ENCODE data around the gene C14orf93.

DNA sequence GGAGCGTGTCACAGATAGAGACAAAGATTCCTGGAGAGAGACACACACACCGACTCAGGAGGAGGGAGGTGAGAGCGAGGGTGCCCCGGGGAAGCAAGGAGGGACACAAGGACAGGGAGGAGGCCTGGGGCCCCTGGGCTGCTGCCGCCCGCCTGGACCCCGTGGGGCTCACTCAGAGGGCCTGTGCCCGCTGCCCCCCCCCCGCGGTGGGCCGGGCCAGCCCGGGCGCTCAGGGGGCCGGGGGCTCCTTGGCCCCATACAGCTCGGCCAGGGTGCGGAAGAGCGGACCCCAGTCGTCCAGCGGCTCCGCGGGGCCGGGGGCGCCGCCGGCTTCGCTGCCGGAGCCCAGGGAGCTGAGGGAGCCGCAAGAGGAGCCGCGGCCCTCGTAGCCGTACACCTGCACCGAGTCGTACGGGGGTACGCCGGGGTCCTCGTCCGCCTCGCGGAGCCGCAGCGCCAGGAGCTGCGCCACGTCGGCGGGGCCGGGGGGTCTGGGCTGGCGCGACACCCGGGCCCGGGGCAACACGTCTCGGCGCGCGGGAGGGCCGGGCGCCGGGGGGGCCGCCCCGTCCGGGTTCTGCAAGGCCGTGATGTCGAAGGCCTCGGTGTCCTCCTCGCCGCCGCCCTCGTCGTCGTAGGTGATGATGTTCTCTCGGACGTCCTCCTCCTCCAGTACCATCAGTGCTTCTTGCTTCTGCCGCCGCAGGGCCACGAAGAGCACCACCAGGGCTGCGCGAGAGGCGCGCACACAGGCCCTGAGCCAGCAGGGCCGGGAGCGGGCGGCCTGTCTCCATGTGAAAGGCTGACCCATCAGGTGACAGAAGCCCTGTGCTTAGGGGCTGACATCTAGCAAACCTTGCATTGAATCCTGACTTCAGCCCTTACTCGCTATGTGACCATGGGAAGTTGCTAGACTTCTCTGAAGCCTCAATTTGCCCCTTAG lies 38.1 kb upstream of the C14orf93 start:
- TF ChIP-seq, protein P1, sequence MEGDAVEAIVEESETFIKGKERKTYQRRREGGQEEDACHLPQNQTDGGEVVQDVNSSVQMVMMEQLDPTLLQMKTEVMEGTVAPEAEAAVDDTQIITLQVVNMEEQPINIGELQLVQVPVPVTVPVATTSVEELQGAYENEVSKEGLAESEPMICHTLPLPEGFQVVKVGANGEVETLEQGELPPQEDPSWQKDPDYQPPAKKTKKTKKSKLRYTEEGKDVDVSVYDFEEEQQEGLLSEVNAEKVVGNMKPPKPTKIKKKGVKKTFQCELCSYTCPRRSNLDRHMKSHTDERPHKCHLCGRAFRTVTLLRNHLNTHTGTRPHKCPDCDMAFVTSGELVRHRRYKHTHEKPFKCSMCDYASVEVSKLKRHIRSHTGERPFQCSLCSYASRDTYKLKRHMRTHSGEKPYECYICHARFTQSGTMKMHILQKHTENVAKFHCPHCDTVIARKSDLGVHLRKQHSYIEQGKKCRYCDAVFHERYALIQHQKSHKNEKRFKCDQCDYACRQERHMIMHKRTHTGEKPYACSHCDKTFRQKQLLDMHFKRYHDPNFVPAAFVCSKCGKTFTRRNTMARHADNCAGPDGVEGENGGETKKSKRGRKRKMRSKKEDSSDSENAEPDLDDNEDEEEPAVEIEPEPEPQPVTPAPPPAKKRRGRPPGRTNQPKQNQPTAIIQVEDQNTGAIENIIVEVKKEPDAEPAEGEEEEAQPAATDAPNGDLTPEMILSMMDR (IDR thresholded peaks at IDR 0.05), result no peak
- no peak for TF ChIP-seq POLR2A (IDR thresholded peaks at IDR 0.05)

All from uterus (tissue), 2 donors.